ENCODE data around the gene BEST4. TPM values are rescaled to one million over a fixed set of nuclear protein-coding genes. Genes with fewer than 3 reads are reported as not detected.
A peak's percentile ranks its signal among the peaks of the same experiment; 100 is the strongest.

Gene BEST4
- total and polyA plus RNA-seq, 2 of the 13 experiments (the other 11 are each of a cell fraction or from before 2014, with no cell fraction given) = 0.77 to 1.4 TPM

DNA sequence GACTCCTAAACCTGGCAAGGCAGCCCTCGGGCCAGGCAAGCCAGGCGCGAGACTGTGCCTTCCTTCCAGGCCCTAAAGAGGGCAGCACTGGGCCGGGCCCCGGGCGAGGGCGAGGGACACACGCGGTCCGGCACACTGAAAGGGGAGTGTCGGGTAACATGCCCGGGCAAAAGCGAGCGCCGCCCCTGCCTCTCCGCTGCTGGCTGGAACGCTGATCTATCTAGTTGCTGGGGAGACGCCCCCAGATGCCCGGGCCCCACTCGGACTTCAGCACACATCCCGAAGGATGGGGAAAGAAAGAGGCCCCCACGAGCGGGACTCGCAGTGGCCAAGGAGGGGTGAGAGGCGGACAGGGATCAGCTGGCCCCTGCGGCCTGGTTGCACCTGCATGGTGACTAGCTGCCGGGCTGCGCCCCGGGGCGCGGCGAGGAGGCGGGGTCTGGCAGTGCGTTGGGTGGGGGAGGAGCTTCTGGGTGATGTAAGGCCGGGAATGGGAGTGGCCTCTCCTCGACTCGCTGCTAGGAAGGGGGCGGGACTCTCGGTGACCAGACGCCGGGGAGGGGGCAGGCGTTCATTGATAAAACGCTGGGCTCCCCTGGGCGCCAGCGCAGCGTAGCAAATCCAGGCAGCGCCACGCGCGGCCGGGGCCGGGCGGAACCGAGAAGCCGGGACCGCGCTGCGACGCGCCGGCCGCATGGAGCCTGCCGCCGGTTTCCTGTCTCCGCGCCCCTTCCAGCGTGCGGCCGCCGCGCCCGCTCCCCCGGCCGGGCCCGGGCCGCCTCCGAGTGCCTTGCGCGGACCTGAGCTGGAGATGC lies 12.0 kb upstream of the BEST4 start, which contains the start of gene PLK3 (continued):
- TF ChIP-seq IKZF5 (CRISPR knock-in tag; IDR thresholded peaks at IDR 0.05) (peak; percentile 88), SAFB2 (CRISPR knock-in tag; IDR thresholded peaks at IDR 0.05; ENCODE audit: borderline replicate concordance, low read depth) (no peak; the same call in 1 of the 2 replicates), ISX (CRISPR knock-in tag; conservative IDR thresholded peaks at IDR 0.05) (no peak), SSRP1 (CRISPR knock-in tag; IDR thresholded peaks at IDR 0.05) (peak; percentile 69; the same call in 1 of the 2 replicates), ZNF543 (CRISPR knock-in tag; IDR thresholded peaks at IDR 0.05) (peak; percentile 94), SOX13 (IDR thresholded peaks at IDR 0.05) (peak; percentile 54), SOX13 (CRISPR knock-in tag; conservative IDR thresholded peaks at IDR 0.05 in 1 of 2, IDR thresholded peaks at IDR 0.05 in 1 of 2) (peak in 1 of 2 experiments; percentile 30; a peak in 1 of 4 replicates), ZNF678 (CRISPR knock-in tag; IDR thresholded peaks at IDR 0.05) (peak; percentile 82), ELF1 (CRISPR knock-in tag; IDR thresholded peaks at IDR 0.05) (peak; percentile 41), CENPX (CRISPR knock-in tag; IDR thresholded peaks at IDR 0.05) (no peak), MXD3 (CRISPR knock-in tag; IDR thresholded peaks at IDR 0.05) (peak; percentile 86), ZBTB1 (CRISPR knock-in tag; IDR thresholded peaks at IDR 0.05; ENCODE audit: borderline replicate concordance) (no peak), TGIF2 (CRISPR knock-in tag; IDR thresholded peaks at IDR 0.05) (peak; percentile 70; the same call in 1 of the 2 replicates), ZNF562 (CRISPR knock-in tag; IDR thresholded peaks at IDR 0.05; ENCODE audit: borderline replicate concordance) (no peak), ATAD3A (CRISPR knock-in tag; IDR thresholded peaks at IDR 0.05) (no peak), AKAP8 (CRISPR knock-in tag; IDR thresholded peaks at IDR 0.05) (peak; percentile 51; the same call in 1 of the 2 replicates), ZNF20 (CRISPR knock-in tag; IDR thresholded peaks at IDR 0.05) (no peak)
- TF ChIP-seq, protein P1, sequence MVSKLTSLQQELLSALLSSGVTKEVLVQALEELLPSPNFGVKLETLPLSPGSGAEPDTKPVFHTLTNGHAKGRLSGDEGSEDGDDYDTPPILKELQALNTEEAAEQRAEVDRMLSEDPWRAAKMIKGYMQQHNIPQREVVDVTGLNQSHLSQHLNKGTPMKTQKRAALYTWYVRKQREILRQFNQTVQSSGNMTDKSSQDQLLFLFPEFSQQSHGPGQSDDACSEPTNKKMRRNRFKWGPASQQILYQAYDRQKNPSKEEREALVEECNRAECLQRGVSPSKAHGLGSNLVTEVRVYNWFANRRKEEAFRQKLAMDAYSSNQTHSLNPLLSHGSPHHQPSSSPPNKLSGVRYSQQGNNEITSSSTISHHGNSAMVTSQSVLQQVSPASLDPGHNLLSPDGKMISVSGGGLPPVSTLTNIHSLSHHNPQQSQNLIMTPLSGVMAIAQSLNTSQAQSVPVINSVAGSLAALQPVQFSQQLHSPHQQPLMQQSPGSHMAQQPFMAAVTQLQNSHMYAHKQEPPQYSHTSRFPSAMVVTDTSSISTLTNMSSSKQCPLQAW (CRISPR knock-in tag; IDR thresholded peaks at IDR 0.05) = peak; percentile 93
- TF ChIP-seq, protein P2, sequence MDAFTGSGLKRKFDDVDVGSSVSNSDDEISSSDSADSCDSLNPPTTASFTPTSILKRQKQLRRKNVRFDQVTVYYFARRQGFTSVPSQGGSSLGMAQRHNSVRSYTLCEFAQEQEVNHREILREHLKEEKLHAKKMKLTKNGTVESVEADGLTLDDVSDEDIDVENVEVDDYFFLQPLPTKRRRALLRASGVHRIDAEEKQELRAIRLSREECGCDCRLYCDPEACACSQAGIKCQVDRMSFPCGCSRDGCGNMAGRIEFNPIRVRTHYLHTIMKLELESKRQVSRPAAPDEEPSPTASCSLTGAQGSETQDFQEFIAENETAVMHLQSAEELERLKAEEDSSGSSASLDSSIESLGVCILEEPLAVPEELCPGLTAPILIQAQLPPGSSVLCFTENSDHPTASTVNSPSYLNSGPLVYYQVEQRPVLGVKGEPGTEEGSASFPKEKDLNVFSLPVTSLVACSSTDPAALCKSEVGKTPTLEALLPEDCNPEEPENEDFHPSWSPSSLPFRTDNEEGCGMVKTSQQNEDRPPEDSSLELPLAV (CRISPR knock-in tag; conservative IDR thresholded peaks at IDR 0.05; ENCODE audit: low read depth) = no peak
- TF ChIP-seq, protein P3, sequence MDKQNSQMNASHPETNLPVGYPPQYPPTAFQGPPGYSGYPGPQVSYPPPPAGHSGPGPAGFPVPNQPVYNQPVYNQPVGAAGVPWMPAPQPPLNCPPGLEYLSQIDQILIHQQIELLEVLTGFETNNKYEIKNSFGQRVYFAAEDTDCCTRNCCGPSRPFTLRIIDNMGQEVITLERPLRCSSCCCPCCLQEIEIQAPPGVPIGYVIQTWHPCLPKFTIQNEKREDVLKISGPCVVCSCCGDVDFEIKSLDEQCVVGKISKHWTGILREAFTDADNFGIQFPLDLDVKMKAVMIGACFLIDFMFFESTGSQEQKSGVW (CRISPR knock-in tag; IDR thresholded peaks at IDR 0.05; ENCODE audit: borderline replicate concordance) = peak; percentile 37; the same call in 1 of the 2 replicates
- TF ChIP-seq, protein P4, sequence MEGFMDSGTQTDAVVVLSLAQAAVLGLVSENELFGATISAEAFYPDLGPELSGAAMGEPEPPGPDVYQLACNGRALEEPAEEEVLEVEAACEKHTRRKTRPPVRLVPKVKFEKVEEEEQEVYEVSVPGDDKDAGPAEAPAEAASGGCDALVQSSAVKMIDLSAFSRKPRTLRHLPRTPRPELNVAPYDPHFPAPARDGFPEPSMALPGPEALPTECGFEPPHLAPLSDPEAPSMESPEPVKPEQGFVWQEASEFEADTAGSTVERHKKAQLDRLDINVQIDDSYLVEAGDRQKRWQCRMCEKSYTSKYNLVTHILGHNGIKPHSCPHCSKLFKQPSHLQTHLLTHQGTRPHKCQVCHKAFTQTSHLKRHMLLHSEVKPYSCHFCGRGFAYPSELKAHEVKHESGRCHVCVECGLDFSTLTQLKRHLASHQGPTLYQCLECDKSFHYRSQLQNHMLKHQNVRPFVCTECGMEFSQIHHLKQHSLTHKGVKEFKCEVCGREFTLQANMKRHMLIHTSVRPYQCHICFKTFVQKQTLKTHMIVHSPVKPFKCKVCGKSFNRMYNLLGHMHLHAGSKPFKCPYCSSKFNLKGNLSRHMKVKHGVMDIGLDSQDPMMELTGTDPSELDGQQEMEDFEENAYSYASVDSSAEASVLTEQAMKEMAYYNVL (CRISPR knock-in tag; IDR thresholded peaks at IDR 0.05; ENCODE audit: borderline replicate concordance) = peak; percentile 72; the same call in 1 of the 2 replicates

All from HepG2 (cell line).